ENCODE data around the gene HEATR3.

The HEATR3 gene

GRCh38 chr16:50151322-50151721 lies 85.6 kb downstream of the HEATR3 start:
- no peak overlapping the region for H3K4me3 ChIP-seq (ENCODE audit: low read depth, low read length)
- H3K27me3 ChIP-seq (replicated peaks) = no peaks in the 10 kb centered on the region
- no peaks in the 10 kb centered on the region for H3K36me3 ChIP-seq (replicated peaks)
- no peak for DNase-seq
- TF ChIP-seq CTCF (IDR thresholded peaks at IDR 0.05; ENCODE audit: low read depth, low read length, missing control alignments) = no peak
- H3K27ac ChIP-seq = no peak overlapping the region
- in situ Hi-C loops (cut with HindIII; ENCODE audit: low pct_ligation_motif_present, low sequenced_read_pairs) = no loop called here

GRCh38 chr16:50151756-50152155 lies 86.0 kb downstream of the HEATR3 start:
- DNase-seq = no peak
- in situ Hi-C loops (cut with HindIII; ENCODE audit: low pct_ligation_motif_present, low sequenced_read_pairs) = no loop called here
- H3K36me3 ChIP-seq (replicated peaks) = no peaks in the 10 kb centered on the region
- no peaks in the 10 kb centered on the region for H3K27me3 ChIP-seq (replicated peaks)
- no peak for TF ChIP-seq CTCF (IDR thresholded peaks at IDR 0.05; ENCODE audit: low read depth, low read length, missing control alignments)
- H3K4me3 ChIP-seq (ENCODE audit: low read depth, low read length) = no peak overlapping the region
- no peak overlapping the region for H3K27ac ChIP-seq

GRCh38 chr16:50152351-50152806 lies 86.6 kb downstream of the HEATR3 start:
- no peaks in the 10 kb centered on the region for H3K36me3 ChIP-seq (replicated peaks)
- H3K27ac ChIP-seq = peak overlapping the region; percentile 100
- no peak for TF ChIP-seq CTCF (IDR thresholded peaks at IDR 0.05; ENCODE audit: low read depth, low read length, missing control alignments)
- H3K27me3 ChIP-seq (replicated peaks) = no peaks in the 10 kb centered on the region
- in situ Hi-C loops (cut with HindIII; ENCODE audit: low pct_ligation_motif_present, low sequenced_read_pairs) = no loop called here
- DNase-seq = no peak
- H3K4me3 ChIP-seq (ENCODE audit: low read depth, low read length) = peak overlapping the region; percentile 76

GRCh38 chr16:50152807-50153595 lies 87.2 kb downstream of the HEATR3 start, which contains the start of gene TENT4B:
TENT4B (plus strand) TSS chr16:50153306; CDS start chr16:50153622, 316 bp downstream.
- Histone ChIP-seq H3K27ac (peak within 1 kb of the TSS; percentile 100), H3K36me3 (replicated peaks) (no peaks in the 10 kb centered on the region), H3K27me3 (replicated peaks) (no peaks in the 10 kb centered on the region), H3K4me3 (ENCODE audit: low read depth, low read length) (peak within 1 kb of the TSS; percentile 76)
- peak; percentile 77 for DNase-seq
- in situ Hi-C loops (cut with HindIII; ENCODE audit: low pct_ligation_motif_present, low sequenced_read_pairs) = no loop called here
- TF ChIP-seq CTCF (IDR thresholded peaks at IDR 0.05; ENCODE audit: low read depth, low read length, missing control alignments) = no peak

GRCh38 chr16:50153596-50154419 lies 88.0 kb downstream of the HEATR3 start:
- H3K36me3 ChIP-seq (replicated peaks) = no peaks in the 10 kb centered on the region
- no peaks in the 10 kb centered on the region for H3K27me3 ChIP-seq (replicated peaks)
- no peak for TF ChIP-seq CTCF (IDR thresholded peaks at IDR 0.05; ENCODE audit: low read depth, low read length, missing control alignments)
- H3K4me3 ChIP-seq (ENCODE audit: low read depth, low read length) = peak overlapping the region; percentile 72
- DNase-seq = no peak
- H3K27ac ChIP-seq = peak overlapping the region; percentile 22
- in situ Hi-C loops (cut with HindIII; ENCODE audit: low pct_ligation_motif_present, low sequenced_read_pairs) = no loop called here

Data from brain microvascular endothelial cell (primary cell).